CD4-positive, CD25-positive, alpha-beta regulatory T cell (primary cell): Measurements from ENCODE around the gene DES. TPM values are rescaled to one million over a fixed set of nuclear protein-coding genes. Genes with fewer than 3 reads are reported as not detected.

ENCODE experiments used
- ATAC-seq, 2 donors: fragments of 150-1000 bp; cut with Tn5 transposase; one replicate each; pipeline ENCODE4 v1.10.0; 2021; ENCODE audit warnings: low read depth in 2 of 2, moderate number of reproducible peaks in 2 of 2, moderate library complexity in 1 of 2
- DNase-seq, 3 donors: peaks; one replicate each; pipeline versions ENCODE4 v3.0.0 to v3.0.0-alpha.2; 2012 to 2022; ENCODE audit warnings: mixed read lengths in 1 of 3
- H3K27ac ChIP-seq: one replicate; pipeline ENCODE4 v1.7.0; 2013; ENCODE audit warnings: mild to moderate bottlenecking, low read length; ENCODE audit not compliant: insufficient read depth, poor library complexity, severe bottlenecking
- H3K27me3 ChIP-seq: one replicate; pipeline ENCODE4 v1.7.0; 2013; ENCODE audit warnings: low read length; ENCODE audit not compliant: control insufficient read depth, insufficient read depth
- H3K36me3 ChIP-seq: one replicate; pipeline ENCODE4 v1.7.0; 2013; ENCODE audit warnings: mild to moderate bottlenecking, low read length, moderate library complexity; ENCODE audit not compliant: control insufficient read depth, insufficient read depth
- H3K4me1 ChIP-seq: 2 replicates; pipeline ENCODE4 v1.7.0; 2013; ENCODE audit warnings: mild to moderate bottlenecking, low read length; ENCODE audit not compliant: insufficient read depth, control insufficient read depth, poor library complexity, severe bottlenecking
- H3K4me3 ChIP-seq: one replicate; pipeline ENCODE4 v1.7.0; 2013; ENCODE audit warnings: low read depth, mild to moderate bottlenecking, low read length, moderate library complexity
- H3K9me3 ChIP-seq, 2 experiments: 1 replicate in 1 of 2; 2 replicates in 1 of 2; pipeline ENCODE4 v1.7.0; 2013; ENCODE audit warnings: low read length in 2 of 2, mild to moderate bottlenecking in 1 of 2, moderate library complexity in 1 of 2; ENCODE audit not compliant: control insufficient read depth in 2 of 2
- H3K27ac Mint-ChIP-seq, 3 donors: one replicate each; pipeline ENCODE4 v1.8.0; 2020 to 2022; ENCODE audit warnings: mild to moderate bottlenecking in 3 of 3, mixed read lengths in 3 of 3, moderate library complexity in 2 of 3
- H3K27me3 Mint-ChIP-seq: one replicate; pipeline ENCODE4 v1.8.0; 2022; ENCODE audit warnings: mild to moderate bottlenecking, mixed read lengths
- H3K36me3 Mint-ChIP-seq: one replicate; pipeline ENCODE4 v1.8.0; 2020; ENCODE audit warnings: mixed read lengths
- H3K4me1 Mint-ChIP-seq, 4 donors: one replicate each; pipeline ENCODE4 v1.8.0; 2020 to 2022; ENCODE audit warnings: mixed read lengths in 4 of 4, mild to moderate bottlenecking in 1 of 4
- H3K4me3 Mint-ChIP-seq, 4 donors: one replicate each; pipeline ENCODE4 v1.8.0; 2020 to 2022; ENCODE audit warnings: mild to moderate bottlenecking in 4 of 4, mixed read lengths in 4 of 4, moderate library complexity in 3 of 4
- H3K9me3 Mint-ChIP-seq, 7 donors: one replicate each; pipeline ENCODE4 v1.8.0; 2020 to 2022; ENCODE audit warnings: mixed read lengths in 7 of 7, mild to moderate bottlenecking in 3 of 7, moderate library complexity in 2 of 7
- polyA plus RNA-seq, 4 donors: library from polyadenylated mRNA; unstranded; fragments of 300-500 nt; fragmentation: Illumina TruSeq; gene quantifications; one replicate each; pipeline ENCODE4 v1.2.3, GENCODE V29; 2021
- total RNA-seq: library from RNA; stranded (reverse); gene quantifications from one replicate; pipeline ENCODE4 v1.2.3, GENCODE V29; 2022

Gene DES
- total and polyA plus RNA-seq, 5 donors from 2014 or later, result not detected

GRCh38 chr2:219402665-219403515 is 15.3 kb upstream of the DES start:
- peaks cover 0 to 2% (median 0%) of the 10 kb centered on the region in 7 donors for H3K9me3 Mint-ChIP-seq
- H3K36me3 Mint-ChIP-seq, result no peaks in the 10 kb centered on the region
- no peak overlapping the region for H3K27ac Mint-ChIP-seq
- Histone ChIP-seq H3K27ac (no peak overlapping the region), H3K4me3 (no peak overlapping the region), H3K4me1 (peaks cover 5% of the 10 kb centered on the region), H3K36me3 (no peaks in the 10 kb centered on the region), H3K9me3 (no peaks in the 10 kb centered on the region), H3K27me3 (peaks cover 2% of the 10 kb centered on the region)
- ATAC-seq (peak; percentile 75 to 76), DNase-seq (peak; percentile 41 to 70 (median 60))
- H3K4me1 Mint-ChIP-seq, result peaks cover 0 to 3% (median 0%) of the 10 kb centered on the region in 4 donors
- peaks cover 18% of the 10 kb centered on the region for H3K27me3 Mint-ChIP-seq
- H3K4me3 Mint-ChIP-seq, result no peak overlapping the region

GRCh38 chr2:219403861-219404260 is 14.3 kb upstream of the DES start:
- H3K9me3 ChIP-seq, result no peaks in the 10 kb centered on the region
- peaks cover 0 to 3% (median 0%) of the 10 kb centered on the region in 4 donors for H3K4me1 Mint-ChIP-seq
- no peaks in the 10 kb centered on the region for H3K36me3 ChIP-seq
- peaks cover 2% of the 10 kb centered on the region for H3K27me3 ChIP-seq
- peaks cover 5% of the 10 kb centered on the region for H3K4me1 ChIP-seq
- peaks cover 18% of the 10 kb centered on the region for H3K27me3 Mint-ChIP-seq
- no peak for ATAC-seq
- no peaks in the 10 kb centered on the region for H3K36me3 Mint-ChIP-seq
- peaks cover 0 to 2% (median 0%) of the 10 kb centered on the region in 7 donors for H3K9me3 Mint-ChIP-seq
- H3K27ac ChIP-seq, result no peak overlapping the region
- H3K27ac Mint-ChIP-seq, result no peak overlapping the region
- DNase-seq, result no peak
- no peak overlapping the region for H3K4me3 ChIP-seq
- no peak overlapping the region for H3K4me3 Mint-ChIP-seq

GRCh38 chr2:219404291-219404910 is 13.8 kb upstream of the DES start:
- DNase-seq (no peak), ATAC-seq (no peak)
- peaks cover 0 to 3% (median 0%) of the 10 kb centered on the region in 4 donors for H3K4me1 Mint-ChIP-seq
- H3K27ac Mint-ChIP-seq, result no peak overlapping the region
- peaks cover 2% of the 10 kb centered on the region for H3K27me3 ChIP-seq
- no peak overlapping the region for H3K4me3 ChIP-seq
- no peak overlapping the region for H3K4me3 Mint-ChIP-seq
- H3K9me3 ChIP-seq, result no peaks in the 10 kb centered on the region
- H3K36me3 Mint-ChIP-seq, result no peaks in the 10 kb centered on the region
- H3K36me3 ChIP-seq, result no peaks in the 10 kb centered on the region
- peaks cover 5% of the 10 kb centered on the region for H3K4me1 ChIP-seq
- H3K27ac ChIP-seq, result no peak overlapping the region
- peaks cover 0 to 2% (median 0%) of the 10 kb centered on the region in 7 donors for H3K9me3 Mint-ChIP-seq
- H3K27me3 Mint-ChIP-seq, result peaks cover 18% of the 10 kb centered on the region

DNA sequence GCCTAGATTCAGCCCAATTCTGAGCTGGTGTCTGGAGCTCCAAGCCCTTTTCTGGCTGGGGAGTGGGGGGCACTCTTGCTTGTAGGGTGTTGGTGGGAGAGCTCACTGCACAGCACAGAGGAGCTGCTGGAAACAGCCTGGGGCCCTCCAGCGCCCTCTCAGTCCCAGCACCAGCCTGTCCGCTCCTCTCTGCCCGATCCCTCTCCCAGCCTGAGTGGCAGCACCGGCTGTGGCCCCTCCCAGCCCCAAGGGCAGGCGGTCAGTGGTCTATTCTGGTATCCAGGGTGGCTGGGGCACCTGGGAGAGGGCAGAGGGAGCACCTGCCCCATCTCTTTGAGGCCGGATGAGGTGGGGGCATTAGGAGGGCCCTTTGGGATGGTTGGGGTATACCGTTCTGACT is 13.2 kb upstream of the DES start:
- Histone ChIP-seq H3K27me3 (peaks cover 2% of the 10 kb centered on the region), H3K27ac (no peak overlapping the region), H3K36me3 (no peaks in the 10 kb centered on the region), H3K4me1 (peaks cover 5% of the 10 kb centered on the region), H3K4me3 (no peak overlapping the region), H3K9me3 (no peaks in the 10 kb centered on the region)
- peaks cover 0 to 2% (median 0%) of the 10 kb centered on the region in 7 donors for H3K9me3 Mint-ChIP-seq
- H3K4me3 Mint-ChIP-seq, result no peak overlapping the region
- ATAC-seq (no peak), DNase-seq (no peak)
- peaks cover 22% of the 10 kb centered on the region for H3K27me3 Mint-ChIP-seq
- H3K4me1 Mint-ChIP-seq, result peaks cover 0 to 3% (median 0%) of the 10 kb centered on the region in 4 donors
- no peaks in the 10 kb centered on the region for H3K36me3 Mint-ChIP-seq
- no peak overlapping the region for H3K27ac Mint-ChIP-seq

- peaks cover 5% of the 10 kb centered on the region for H3K4me1 ChIP-seq
- H3K27ac ChIP-seq, result no peak overlapping the region
- no peak for ATAC-seq
- Mint-ChIP-seq H3K27ac (no peak overlapping the region), H3K9me3 (peaks cover 0 to 2% (median 0%) of the 10 kb centered on the region in 7 donors), H3K4me1 (peaks cover 0 to 3% (median 0%) of the 10 kb centered on the region in 4 donors), H3K27me3 (peaks cover 22% of the 10 kb centered on the region), H3K4me3 (no peak overlapping the region), H3K36me3 (no peaks in the 10 kb centered on the region)
- peaks cover 2% of the 10 kb centered on the region for H3K27me3 ChIP-seq
- H3K9me3 ChIP-seq, result no peaks in the 10 kb centered on the region
- no peaks in the 10 kb centered on the region for H3K36me3 ChIP-seq
- no peak for DNase-seq
- H3K4me3 ChIP-seq, result no peak overlapping the region
Measured at GRCh38 chr2:219405451-219405850, 12.7 kb upstream of the DES start.

DNA sequence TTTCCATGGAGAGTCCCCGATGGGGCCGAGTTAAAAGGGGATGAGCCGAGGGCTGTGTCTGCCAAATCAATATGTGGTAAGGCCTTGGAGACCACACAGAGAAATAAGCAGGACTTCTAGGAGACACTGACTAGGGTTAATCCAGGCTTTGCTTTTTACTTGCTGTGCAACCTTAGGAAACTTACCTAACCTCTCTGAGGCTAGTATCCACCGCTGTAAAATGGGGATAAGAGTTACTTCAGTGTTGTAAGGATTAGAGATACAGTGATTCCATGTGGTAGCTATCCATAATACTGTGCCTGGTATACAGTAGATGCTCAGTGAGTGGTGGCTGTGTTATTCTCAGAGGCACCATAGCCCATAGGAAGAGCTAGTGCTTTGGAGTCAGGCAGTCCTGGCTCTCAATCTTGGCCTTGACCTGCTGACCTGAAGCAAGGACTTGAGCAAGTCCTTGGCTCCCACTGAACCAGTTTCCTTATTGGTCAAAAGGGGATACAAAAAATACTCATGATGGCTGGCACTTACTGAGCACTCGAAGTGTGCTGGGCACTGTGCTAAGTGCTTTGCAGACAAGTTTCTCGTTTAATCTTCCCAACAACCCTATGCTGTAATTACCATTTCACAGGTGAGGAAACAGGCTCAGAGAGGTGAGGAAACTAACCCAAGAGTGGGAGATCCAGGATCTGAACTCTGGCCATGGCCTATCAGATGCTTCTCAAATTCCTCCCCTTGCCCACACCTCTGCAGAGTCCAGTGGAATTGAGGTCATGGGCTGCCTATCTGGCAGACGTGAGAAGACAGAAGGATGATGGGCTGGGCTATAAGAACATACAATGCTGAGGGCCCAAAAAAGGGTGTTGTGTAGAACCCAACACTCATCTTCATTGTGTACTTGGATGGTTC is 12.0 kb upstream of the DES start:
- Mint-ChIP-seq H3K9me3 (peaks cover 0 to 2% (median 0%) of the 10 kb centered on the region in 7 donors), H3K27me3 (peaks cover 22% of the 10 kb centered on the region), H3K36me3 (no peaks in the 10 kb centered on the region), H3K4me3 (no peak overlapping the region), H3K27ac (no peak overlapping the region), H3K4me1 (peaks cover 0 to 3% (median 0%) of the 10 kb centered on the region in 4 donors)
- H3K9me3 ChIP-seq, result no peaks in the 10 kb centered on the region
- peaks cover 2% of the 10 kb centered on the region for H3K27me3 ChIP-seq
- no peak overlapping the region for H3K27ac ChIP-seq
- no peaks in the 10 kb centered on the region for H3K36me3 ChIP-seq
- ATAC-seq, result no peak
- H3K4me3 ChIP-seq, result no peak overlapping the region
- H3K4me1 ChIP-seq, result peaks cover 5% of the 10 kb centered on the region
- no peak for DNase-seq

- DNase-seq (no peak), ATAC-seq (no peak)
- Mint-ChIP-seq H3K36me3 (no peaks in the 10 kb centered on the region), H3K4me3 (peak overlapping the region in 1 of 4 donors; percentile 2), H3K9me3 (peaks cover 0 to 3% (median 1%) of the 10 kb centered on the region in 7 donors), H3K4me1 (peaks cover 0 to 3% (median 0%) of the 10 kb centered on the region in 4 donors), H3K27ac (peak overlapping the region in 1 of 3 donors; percentile 91), H3K27me3 (peaks cover 22% of the 10 kb centered on the region)
- H3K36me3 ChIP-seq, result no peaks in the 10 kb centered on the region
- H3K4me3 ChIP-seq, result no peak overlapping the region
- H3K4me1 ChIP-seq, result peaks cover 5% of the 10 kb centered on the region
- no peak overlapping the region for H3K27ac ChIP-seq
- H3K27me3 ChIP-seq, result peaks cover 2% of the 10 kb centered on the region
- no peaks in the 10 kb centered on the region for H3K9me3 ChIP-seq
Measured at GRCh38 chr2:219406861-219407230, 11.3 kb upstream of the DES start.
